HepG2 (cell line): ENCODE results near the gene SEC31B. TPM values are rescaled to one million over a fixed set of nuclear protein-coding genes. Genes with fewer than 3 reads are reported as not detected.

Experiments used
- ATAC-seq: fragments of 200-7000 bp; cut with Tn5 transposase; 3 replicates; pipeline ENCODE4 v1.9.1; 2020; ENCODE audit warnings: mild to moderate bottlenecking, moderate library complexity
- BruUV-seq: library from RNA; stranded (reverse); fragments of 400-500 nt; replicated peaks from 2 replicates; lab custom pipeline; 2021; lab: Mats Ljungman, UMichigan
- CTCF ChIA-PET: fragments of 300-600 bp; formaldehyde crosslinking; extraction: SDS; loops from one replicate; lab custom pipeline; 2021; ENCODE audit warnings: low total read pairs, inconsistent platforms, low intra/inter-chr PET ratio; lab: Yijun Ruan, JAX
- POLR2A ChIA-PET: fragments of 350-600 bp; sonication (Branson Sonifier 250); formaldehyde crosslinking; loops from one replicate; lab custom pipeline; 2020; ENCODE audit warnings: antibody characterized with exemption, inconsistent platforms; lab: Yijun Ruan, JAX
- DNase-seq: peaks from one replicate; pipeline ENCODE4 v3.0.0-alpha.2; 2015; ENCODE audit warnings: low spot score
- FAIRE-seq: peaks from 3 replicates; lab custom pipeline; 2011; peaks lifted over from hg19 to GRCh38; lab: Jason Lieb, UNC
- H2AFZ ChIP-seq: one replicate; pipeline ENCODE4 v1.6.1; 2011; ENCODE audit warnings: low read length, inconsistent platforms
- H3K27ac ChIP-seq: fragments of 300-600 bp; 3 replicates; pipeline ENCODE4 v1.8.0; 2011; ENCODE audit warnings: mixed run types, mild to moderate bottlenecking, mixed read lengths, low read length, inconsistent platforms; ENCODE audit not compliant: insufficient read depth; ENCODE audit errors: extremely low read length
- H3K27me3 ChIP-seq, 2 experiments: fragments of 200-600 bp in 1 of 2; 2 replicates in 1 of 2; 3 replicates in 1 of 2; pipeline versions ENCODE4 v1.6.0 to v1.8.0; 2011; ENCODE audit warnings: low read length in 2 of 2, mild to moderate bottlenecking in 2 of 2, moderate library complexity in 2 of 2, inconsistent platforms in 1 of 2; ENCODE audit not compliant: insufficient read depth in 2 of 2, control insufficient read depth in 1 of 2
- H3K36me3 ChIP-seq, 2 experiments: fragments of 200-600 bp in 1 of 2; replicated peaks in 1 of 2; 2 replicates in 1 of 2; 3 replicates in 1 of 2; pipeline versions ENCODE4 v1.5.1 to v1.8.0; 2011; ENCODE audit warnings: low read length in 2 of 2, inconsistent platforms in 1 of 2; ENCODE audit not compliant: insufficient read depth in 2 of 2, control insufficient read depth in 1 of 2
- H3K4me1 ChIP-seq: 2 replicates; pipeline ENCODE4 v1.5.1; 2012; ENCODE audit warnings: low read length, inconsistent platforms; ENCODE audit not compliant: insufficient read depth
- H3K4me2 ChIP-seq: 2 replicates; pipeline ENCODE4 v1.6.0; 2011; ENCODE audit warnings: low read depth, low read length, inconsistent platforms
- H3K4me3 ChIP-seq, 3 experiments: fragments of 200-600 bp in 1 of 3; sonication (generic), shearing (Covaris generic) in 1 of 3; replicated peaks in 1 of 3; 2 replicates each; pipeline ENCODE4 v1.5.1; 2011 to 2016; ENCODE audit warnings: low read length in 3 of 3, inconsistent platforms in 2 of 3, low read depth in 2 of 3, mild to moderate bottlenecking in 2 of 3, control low read depth in 1 of 3, mixed read lengths in 1 of 3; ENCODE audit not compliant: insufficient read depth in 1 of 3
- H3K79me2 ChIP-seq: one replicate; pipeline ENCODE4 v1.6.1; 2011; ENCODE audit warnings: low read length, inconsistent platforms; ENCODE audit not compliant: insufficient read depth
- H3K9ac ChIP-seq: 2 replicates; pipeline ENCODE4 v1.6.0; 2011; ENCODE audit warnings: mild to moderate bottlenecking, low read depth, low read length, inconsistent platforms; ENCODE audit not compliant: insufficient read depth
- H3K9me3 ChIP-seq: 2 replicates; pipeline ENCODE4 v1.5.1; 2012; ENCODE audit warnings: mild to moderate bottlenecking, low read length
- H4K20me1 ChIP-seq: 2 replicates; pipeline ENCODE4 v1.6.0; 2011; ENCODE audit warnings: inconsistent platforms, mild to moderate bottlenecking, low read length, moderate library complexity; ENCODE audit not compliant: insufficient read depth
- DNMT3B ChIP-seq: conservative IDR thresholded peaks from 2 replicates; pipeline ENCODE4 v1.6.1; 2016; ENCODE audit warnings: missing biosample characterization, control low read depth
- HOXA5 ChIP-seq: sonication (generic); formaldehyde crosslinking; IDR thresholded peaks from 2 replicates; pipeline ENCODE4 v1.4.0; 2020; ENCODE audit warnings: missing genetic modification reagents
- JARID2 ChIP-seq: sonication (generic); formaldehyde crosslinking; IDR thresholded peaks from 2 replicates; pipeline ENCODE4 v1.8.1; 2023; ENCODE audit warnings: missing genetic modification reagents, inconsistent platforms; ENCODE audit not compliant: insufficient replicate concordance
- KMT2B ChIP-seq: IDR thresholded peaks from 2 replicates; pipeline ENCODE4 v1.6.1; 2016; ENCODE audit warnings: missing genetic modification reagents, missing compliant biosample characterization
- NCOR1 ChIP-seq: fragments of 200-600 bp; sonication (generic); IDR thresholded peaks from 2 replicates; pipeline ENCODE4 v1.7.0; 2017; ENCODE audit warnings: antibody characterized with exemption, low read length, borderline replicate concordance
- PAXIP1 ChIP-seq: sonication (generic); formaldehyde crosslinking; conservative IDR thresholded peaks from 2 replicates; pipeline ENCODE4 v1.4.0; 2020; ENCODE audit warnings: mild to moderate bottlenecking, missing genetic modification reagents, moderate library complexity
- PTBP1 ChIP-seq: fragments of 200-400 bp; formaldehyde crosslinking; IDR thresholded peaks from 2 replicates; pipeline ENCODE4 v1.6.1; 2018; ENCODE audit warnings: low read length, low read depth; ENCODE audit not compliant: poor library complexity, severe bottlenecking
- RBFOX2 ChIP-seq: fragments of 200-400 bp; formaldehyde crosslinking; IDR thresholded peaks from 2 replicates; pipeline ENCODE4 v1.6.1; 2017; ENCODE audit warnings: low read depth, mild to moderate bottlenecking, low read length
- REPIN1 ChIP-seq: sonication (generic); formaldehyde crosslinking; IDR thresholded peaks from 2 replicates; pipeline ENCODE4 v1.8.0; 2022; ENCODE audit warnings: missing genetic modification reagents, low read depth, mild to moderate bottlenecking, borderline replicate concordance
- RNF2 ChIP-seq: fragments of 450-650 bp; conservative IDR thresholded peaks from 2 replicates; pipeline ENCODE4 v1.6.1; 2016; ENCODE audit warnings: low read depth
- SOX6 ChIP-seq, 2 experiments: fragments of 450-650 bp in 1 of 2; sonication (generic) in 1 of 2; formaldehyde crosslinking in 1 of 2; IDR thresholded peaks; 2 replicates each; pipeline versions ENCODE4 v1.4.0 to v1.6.1; 2017 to 2020; ENCODE audit warnings: antibody characterized with exemption in 1 of 2, mild to moderate bottlenecking in 1 of 2, missing genetic modification reagents in 1 of 2
- SRSF1 ChIP-seq: fragments of 200-400 bp; formaldehyde crosslinking; optimal IDR thresholded peaks from 2 replicates; pipeline ENCODE3; 2017; ENCODE audit warnings: mild to moderate bottlenecking, low read depth, low read length, moderate library complexity
- ZFP36L2 ChIP-seq: sonication (generic); formaldehyde crosslinking; IDR thresholded peaks from 2 replicates; pipeline ENCODE4 v1.4.0; 2020; ENCODE audit warnings: missing genetic modification reagents
- ZFX ChIP-seq: sonication (generic); formaldehyde crosslinking; IDR thresholded peaks from 2 replicates; pipeline ENCODE4 v1.4.0; 2020; ENCODE audit warnings: mild to moderate bottlenecking, low read depth, missing genetic modification reagents, moderate library complexity
- ZIK1 ChIP-seq: sonication (generic); formaldehyde crosslinking; IDR thresholded peaks from 2 replicates; pipeline ENCODE4 v1.5.0; 2020; ENCODE audit warnings: mild to moderate bottlenecking, low read depth, missing genetic modification reagents, borderline replicate concordance
- ZNF607 ChIP-seq: sonication (generic); formaldehyde crosslinking; IDR thresholded peaks from 2 replicates; pipeline ENCODE4 v1.5.1; 2020; ENCODE audit warnings: missing genetic modification reagents, mild to moderate bottlenecking, borderline replicate concordance
- WGBS: methylation state at CpG from one replicate; pipeline ENCODE4 v1.1.6; 2017; ENCODE audit warnings: low lambda C conversion rate; 5-methylcytosine and 5-hydroxymethylcytosine counted together
- in situ Hi-C: cut with HindIII; loops from 2 replicates; pipeline ENCODE4 v1.10.0; 2017; ENCODE audit warnings: low pct_unique_long_range_greater_than_20kb; ENCODE audit not compliant: extremely low pct_ligation_motif_present
- intact Hi-C: fragments of 100-400 bp; cut with micrococcal nuclease; formaldehyde crosslinking; loops from one replicate; pipeline ENCODE4 v1.10.0; 2022; ENCODE audit not compliant: unreplicated experiment
- polyA plus RNA-seq, 8 experiments: library from polyadenylated mRNA; depleted of rRNA in 3 of 8; stranded (reverse) in 7 of 8; unstranded in 1 of 8; fragments of >200 nt; fragmentation: Illumina TruSeq in 4 of 8; extraction: Trizol in 4 of 8; gene quantifications; 2 replicates each; pipeline versions ENCODE4 v1.2.1 to v1.2.3, GENCODE V29; 2011 to 2016; ENCODE audit warnings: low read depth in 4 of 8, missing spikeins in 1 of 8, mixed read lengths in 1 of 8; ENCODE audit not compliant: insufficient read depth in 1 of 8
- total RNA-seq, 5 experiments: library from RNA; depleted of rRNA; stranded (reverse); fragments of >200 nt; fragmentation: Illumina TruSeq; extraction: Trizol; gene quantifications; 2 replicates each; pipeline ENCODE4 v1.2.3, GENCODE V29; 2016; ENCODE audit warnings: low read depth in 1 of 5
- TF ChIP-seq, protein P1 (sequence below): sonication (generic); formaldehyde crosslinking; IDR thresholded peaks from 2 replicates; pipeline ENCODE4 v1.5.0; 2020; ENCODE audit warnings: missing genetic modification reagents
- TF ChIP-seq, protein P2 (sequence below): sonication (generic); formaldehyde crosslinking; IDR thresholded peaks from 2 replicates; pipeline ENCODE4 v1.5.1; 2020; ENCODE audit warnings: missing genetic modification reagents, mild to moderate bottlenecking, borderline replicate concordance

The SEC31B gene
- total and polyA plus RNA-seq, 2 of the 13 experiments (the other 11 are each of a cell fraction or from before 2014, with no cell fraction given), result 2.0 to 8.3 TPM

DNA sequence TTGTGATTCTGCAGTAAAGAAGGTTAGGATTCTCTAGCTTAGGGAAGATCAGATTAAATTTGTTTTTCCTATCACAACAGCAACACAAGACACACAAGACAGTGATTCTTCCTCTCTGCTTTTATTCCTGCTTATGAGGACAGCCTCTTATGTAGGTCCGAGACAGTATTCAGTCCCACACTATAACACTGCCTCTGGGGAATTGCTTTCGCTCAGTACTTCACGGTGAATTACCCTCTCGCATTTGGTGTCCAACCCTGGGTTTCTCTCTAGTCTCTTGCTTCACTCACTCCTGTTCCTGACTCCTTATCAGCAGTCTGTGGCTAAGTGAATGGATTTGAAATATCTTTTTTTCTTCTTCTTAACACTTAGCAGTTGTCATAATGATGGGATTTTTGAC is 17.8 kb upstream of the SEC31B start (continued):
- no peak for TF ChIP-seq REPIN1
- TF ChIP-seq, all 625 proteins: peak for 0

DNA sequence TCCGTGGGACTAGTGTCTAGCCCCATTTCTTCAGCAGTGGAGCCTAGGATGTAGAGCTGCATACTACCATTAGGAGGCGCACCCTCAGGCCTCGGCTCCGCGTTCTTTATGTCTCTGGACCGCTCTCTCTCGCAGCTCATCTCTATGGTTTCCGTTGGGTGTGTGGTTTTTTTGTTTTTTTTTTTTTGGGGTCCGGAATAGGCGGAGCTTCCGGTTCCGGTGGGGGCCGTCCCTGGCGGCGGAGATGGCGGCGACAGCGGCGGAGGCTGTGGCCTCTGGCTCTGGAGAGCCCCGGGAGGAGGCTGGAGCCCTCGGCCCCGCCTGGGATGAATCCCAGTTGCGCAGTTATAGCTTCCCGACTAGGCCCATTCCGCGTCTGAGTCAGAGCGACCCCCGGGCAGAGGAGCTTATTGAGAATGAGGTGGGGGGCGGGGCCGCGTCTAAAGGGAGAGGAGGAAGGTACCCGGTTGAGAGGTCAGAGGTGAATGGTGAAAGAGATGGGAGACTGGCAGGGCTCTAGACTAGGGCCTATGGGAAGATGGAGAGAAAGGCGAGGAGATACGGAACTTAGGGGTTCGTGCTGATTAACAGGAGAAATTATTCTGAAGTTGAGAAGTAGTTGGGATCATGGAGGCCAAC is 16.2 kb upstream of the SEC31B start, which contains the start of gene HIF1AN:
HIF1AN (plus strand) TSS at position 229 of the 639 bp plus-strand sequence; CDS start at position 245, 16 bp downstream.
- peaks cover 35% of the 10 kb centered on the region for H3K4me1 ChIP-seq
- WGBS, result under 1% methylated on average over 29 of the region's 35 CpGs
- H3K4me3 ChIP-seq, result peak within 1 kb of the TSS; percentile 72 to 85 (median 83)
- FAIRE-seq (peak; percentile 84), DNase-seq (peak; percentile 94), ATAC-seq (peak; percentile 98)
- BruUV-seq, result TSS peak; percentile 81
- ChIA-PET CTCF (no interaction called here), POLR2A (interaction anchor here (0.7 to 1.8 kb wide), 19 partner anchors 9 to 577 kb away, joined by 3 to 22 read pairs (median 5); partner anchors contain the start of genes SCD and SEC31B)
- H3K9ac ChIP-seq, result peak within 1 kb of the TSS; percentile 68
- H3K36me3 ChIP-seq, result peaks cover 8 to 28% of the 10 kb centered on the region in 2 experiments
- in situ Hi-C loops, result no loop called here
- H3K27ac ChIP-seq, result no peak within 1 kb of the TSS
- intact Hi-C loops, result no loop called here
- H3K27me3 ChIP-seq, result no peaks in the 10 kb centered on the region; a peak in 1 of 5 replicates
- no peaks in the 10 kb centered on the region for H3K9me3 ChIP-seq
- H3K79me2 ChIP-seq, result peaks cover 31% of the 10 kb centered on the region
- H2AFZ ChIP-seq, result peak within 1 kb of the TSS; percentile 97
- peak within 1 kb of the TSS; percentile 91 for H3K4me2 ChIP-seq
- no peaks in the 10 kb centered on the region for H4K20me1 ChIP-seq
- TF ChIP-seq ZFX (CRISPR knock-in tag) (peak; percentile 72), ZNF607 (CRISPR knock-in tag) (peak; percentile 78; the same call in 1 of the 2 replicates), DNMT3B (CRISPR knock-in tag) (no peak), JARID2 (CRISPR knock-in tag) (peak; percentile 69), ZIK1 (CRISPR knock-in tag) (no peak), RBFOX2 (peak; percentile 76), NCOR1 (no peak), SOX6 (IDR thresholded peaks at IDR 0.05) (no peak), SOX6 (CRISPR knock-in tag; IDR thresholded peaks at IDR 0.05) (peak; percentile 68; the same call in 1 of the 2 replicates), KMT2B (CRISPR knock-in tag) (peak; percentile 86), PTBP1 (peak; percentile 37), HOXA5 (CRISPR knock-in tag) (peak; percentile 82), PAXIP1 (CRISPR knock-in tag) (peak; percentile 44), SRSF1 (peak; percentile 84), RNF2 (peak; percentile 43; the same call in 1 of the 2 replicates), ZFP36L2 (CRISPR knock-in tag) (no peak)
- TF ChIP-seq, protein P1, sequence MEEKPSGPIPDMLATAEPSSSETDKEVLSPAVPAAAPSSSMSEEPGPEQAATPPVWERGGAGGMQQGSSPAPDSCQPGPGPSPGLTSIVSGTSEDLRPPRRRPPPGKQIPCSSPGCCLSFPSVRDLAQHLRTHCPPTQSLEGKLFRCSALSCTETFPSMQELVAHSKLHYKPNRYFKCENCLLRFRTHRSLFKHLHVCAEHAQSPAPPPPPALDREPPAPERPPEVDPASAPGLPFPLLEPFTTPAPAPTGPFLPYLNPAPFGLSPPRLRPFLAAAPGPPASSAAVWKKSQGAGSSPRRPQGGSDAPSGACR (CRISPR knock-in tag), result no peak
- TF ChIP-seq, protein P2, sequence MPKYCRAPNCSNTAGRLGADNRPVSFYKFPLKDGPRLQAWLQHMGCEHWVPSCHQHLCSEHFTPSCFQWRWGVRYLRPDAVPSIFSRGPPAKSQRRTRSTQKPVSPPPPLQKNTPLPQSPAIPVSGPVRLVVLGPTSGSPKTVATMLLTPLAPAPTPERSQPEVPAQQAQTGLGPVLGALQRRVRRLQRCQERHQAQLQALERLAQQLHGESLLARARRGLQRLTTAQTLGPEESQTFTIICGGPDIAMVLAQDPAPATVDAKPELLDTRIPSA (CRISPR knock-in tag), result no peak
